ENCODE results near the gene TBL3.

- TF ChIP-seq CTCF (IDR thresholded peaks at IDR 0.05) (no peak), POLR2A (IDR thresholded peaks at IDR 0.05) (no peak)
These were observed 44.0 kb downstream of the TBL3 start for GRCh38 chr16:2015947-2016208.
